Thyroid gland (tissue), 4 donors: ENCODE data around the gene TRPV3.

Experiments used
- CTCF ChIP-seq, 6 experiments: fragments of 200-600 bp in 3 of 6; fragments of 450-650 bp in 3 of 6; sonication (generic) in 3 of 6; IDR thresholded peaks; one replicate each; pipeline ENCODE4 v1.5.1; 2016 to 2019; ENCODE audit warnings: antibody characterized with exemption in 6 of 6, mild to moderate bottlenecking in 2 of 6, inconsistent platforms in 1 of 6, moderate library complexity in 1 of 6
- POLR2A ChIP-seq, 2 donors: fragments of 450-650 bp; IDR thresholded peaks; one replicate each; pipeline ENCODE4 v1.6.1; 2017; ENCODE audit warnings: antibody characterized with exemption in 2 of 2, mild to moderate bottlenecking in 2 of 2, moderate library complexity in 1 of 2

DNA sequence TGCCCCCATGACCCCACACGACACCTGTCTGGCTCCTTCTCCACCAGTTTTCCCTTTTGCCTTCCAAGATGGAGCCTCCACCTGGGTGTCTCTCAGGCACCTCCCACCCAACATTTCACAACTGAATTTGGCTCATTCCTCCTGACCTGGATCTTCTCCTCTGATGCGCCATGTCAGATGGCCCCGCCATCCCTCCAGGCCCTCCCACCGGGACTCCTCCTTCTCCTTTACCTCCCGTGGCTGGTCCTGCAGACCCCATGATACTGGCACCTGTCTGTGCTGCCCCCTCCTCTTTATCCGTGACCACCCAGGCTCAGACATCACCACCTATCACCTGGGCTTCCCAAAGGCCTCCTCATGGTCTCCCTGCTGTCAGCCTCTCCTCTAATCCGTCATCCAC lies 4.7 kb downstream of the TRPV3 start:
- TF ChIP-seq CTCF (IDR thresholded peaks at IDR 0.05) = no peak
- no peak for TF ChIP-seq POLR2A (IDR thresholded peaks at IDR 0.05)
